ENCODE measurements around the gene KDM4C.

KDM4C gene

DNA sequence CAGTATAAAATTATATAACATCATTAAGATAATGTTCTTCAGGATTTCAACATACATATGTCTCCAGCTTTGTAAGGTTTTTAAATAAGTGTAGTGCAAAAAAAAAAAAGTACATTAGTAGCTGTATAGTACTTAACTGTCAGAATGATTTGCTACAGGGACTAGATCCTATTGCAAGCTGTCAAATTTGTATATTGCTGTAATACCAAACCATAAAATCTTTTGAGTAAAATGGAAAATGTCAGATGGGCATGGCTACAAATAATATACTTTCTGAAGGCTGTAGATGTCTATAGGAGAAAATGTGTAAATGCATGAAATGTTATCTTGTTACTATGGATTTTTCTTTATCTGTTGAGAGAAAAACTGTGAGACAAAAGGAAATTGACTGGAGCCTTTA, 298.5 kb downstream of the KDM4C start:
- DNase-seq: no peak

GRCh38 chr9:7058473-7058872, 300.7 kb downstream of the KDM4C start:
- peak; percentile 31 for DNase-seq

GRCh38 chr9:7067169-7067568, 309.4 kb downstream of the KDM4C start:
- DNase-seq: no peak

DNA sequence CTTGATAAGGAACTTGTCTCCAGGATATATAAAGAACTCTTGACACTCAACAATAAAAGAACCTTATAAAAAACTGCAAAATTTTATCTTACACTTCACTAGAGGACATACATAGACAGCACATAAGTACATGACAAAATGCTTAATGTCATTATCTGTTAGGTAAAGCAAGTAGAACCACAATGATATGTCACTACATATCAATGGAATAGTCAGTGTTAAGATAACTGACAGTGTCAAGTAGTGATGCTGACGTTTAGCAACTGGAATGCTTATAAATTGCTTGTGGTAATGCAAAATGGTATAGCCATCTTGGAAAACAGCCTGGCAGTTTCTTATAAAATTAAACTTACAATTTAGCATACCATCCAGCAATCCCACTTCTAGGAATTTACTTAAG, 314.1 kb downstream of the KDM4C start:
- DNase-seq: no peak

GRCh38 chr9:7073706-7074105, 315.9 kb downstream of the KDM4C start:
- no peak for DNase-seq

DNA sequence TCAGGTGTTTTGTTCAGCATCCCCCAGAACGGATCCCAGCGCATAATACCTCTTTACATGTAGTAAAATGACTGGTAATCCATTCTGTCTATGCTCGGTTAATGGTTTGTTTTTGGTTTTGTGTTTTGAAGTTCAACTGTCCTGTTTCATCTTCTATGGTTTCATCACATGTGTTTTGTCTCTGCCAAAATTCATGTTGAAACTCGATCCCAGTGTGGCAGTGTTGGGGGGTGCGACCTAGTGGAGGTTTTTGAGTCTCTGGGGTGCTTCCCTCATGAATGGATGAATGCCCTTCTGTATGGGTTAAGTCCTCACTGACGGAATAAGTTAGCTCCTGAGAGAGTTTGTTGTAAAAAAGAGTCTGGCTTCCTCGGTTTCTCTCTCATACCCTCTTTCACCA, 317.4 kb downstream of the KDM4C start:
- DNase-seq: no peak

- no peak for DNase-seq
These were observed 321.3 kb downstream of the KDM4C start for GRCh38 chr9:7079051-7079450.

- no peak for DNase-seq
These were observed 323.4 kb downstream of the KDM4C start for GRCh38 chr9:7081065-7081600.

DNA sequence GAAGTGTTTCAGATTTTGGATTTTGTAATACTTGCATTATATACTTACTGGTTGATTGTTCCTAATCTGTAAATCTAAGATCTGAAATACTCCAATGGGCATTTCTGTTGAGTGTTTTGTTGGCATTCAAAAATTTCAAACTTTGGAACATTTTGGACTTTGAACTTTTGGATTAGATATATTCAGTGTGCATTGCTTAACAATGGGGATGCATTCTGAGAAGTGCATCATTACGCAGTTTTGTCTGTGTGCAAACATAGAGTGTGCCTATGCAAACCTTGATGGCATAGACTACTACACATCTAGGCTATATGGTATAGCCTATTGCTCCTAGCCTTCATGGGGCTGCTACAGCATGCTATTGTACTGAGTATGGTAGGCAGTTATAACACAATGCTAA, 325.4 kb downstream of the KDM4C start:
- no peak for DNase-seq

DNA sequence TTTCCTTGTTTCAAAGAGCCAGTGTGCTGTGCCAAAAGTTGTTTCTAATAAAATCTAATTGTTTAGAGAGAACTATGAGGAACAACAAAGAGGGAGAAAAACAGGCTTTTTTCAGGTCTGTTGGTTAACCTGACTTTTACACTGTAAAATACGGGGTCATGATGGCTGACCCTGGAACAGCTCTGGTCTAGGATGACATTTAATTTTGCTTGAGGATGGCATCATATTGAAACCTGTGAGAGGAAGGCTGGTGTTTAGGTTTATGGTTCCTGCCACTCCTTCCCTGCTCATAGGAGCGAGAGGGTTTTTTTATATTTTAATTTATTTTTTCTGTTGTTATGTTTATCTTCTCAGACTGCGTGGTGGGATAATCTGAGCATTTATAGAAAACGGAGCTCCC, 327.6 kb downstream of the KDM4C start:
- no peak for DNase-seq

- DNase-seq: no peak
These were observed 328.6 kb downstream of the KDM4C start for GRCh38 chr9:7086389-7086788.

GRCh38 chr9:7088611-7089010, 330.8 kb downstream of the KDM4C start:
- no peak for DNase-seq

- no peak for DNase-seq
These were observed 331.8 kb downstream of the KDM4C start for GRCh38 chr9:7089406-7090193.

- no peak for DNase-seq
These were observed 335.3 kb downstream of the KDM4C start for GRCh38 chr9:7093040-7093439.

GRCh38 chr9:7094052-7094451, 336.3 kb downstream of the KDM4C start:
- no peak for DNase-seq

GRCh38 chr9:7094576-7094975, 336.8 kb downstream of the KDM4C start:
- no peak for DNase-seq

DNA sequence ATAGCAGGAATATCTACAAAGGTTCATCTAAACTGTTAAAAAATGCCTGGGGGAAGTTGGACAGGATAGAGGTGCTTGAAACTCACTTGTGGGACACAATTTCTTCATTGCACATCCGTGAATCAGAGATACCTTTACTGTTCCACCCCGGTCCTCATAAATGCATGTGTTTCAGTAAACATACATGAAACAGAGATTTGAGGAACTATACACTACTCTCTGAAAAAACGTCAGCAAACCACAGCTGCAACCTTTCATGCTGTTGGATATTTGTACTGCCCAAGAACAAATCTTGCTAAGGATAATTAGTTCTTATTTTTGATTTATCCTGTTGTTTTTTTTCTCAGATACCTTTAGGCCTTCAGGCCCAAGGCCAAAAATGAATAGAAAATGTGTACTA, 337.3 kb downstream of the KDM4C start:
- no peak for DNase-seq

- DNase-seq: no peak
These were observed 339.4 kb downstream of the KDM4C start for GRCh38 chr9:7097040-7097715.

- DNase-seq: no peak
These were observed 340.3 kb downstream of the KDM4C start for GRCh38 chr9:7097785-7098752.

DNA sequence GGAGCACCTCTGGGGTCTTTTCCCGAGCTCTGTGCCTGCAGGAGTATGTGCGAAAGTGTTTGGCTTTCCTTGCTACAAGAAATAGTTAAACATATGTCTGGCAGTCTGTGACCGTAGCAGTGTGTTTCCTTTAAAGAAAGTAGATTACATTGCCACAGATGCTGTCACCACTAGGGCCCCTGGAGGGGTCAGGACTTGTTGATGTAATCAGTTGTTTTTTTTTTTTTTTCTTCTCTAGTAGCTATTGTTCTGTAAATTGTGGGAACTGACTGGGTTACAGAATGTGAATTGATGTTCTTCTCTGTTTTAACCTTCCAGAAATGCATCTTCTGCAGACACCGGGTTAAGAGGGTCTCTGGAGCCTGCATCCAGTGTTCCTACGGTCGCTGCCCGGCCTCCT, 345.6 kb downstream of the KDM4C start:
- no peak for DNase-seq

- no peak for DNase-seq
These were observed 346.0 kb downstream of the KDM4C start for GRCh38 chr9:7103771-7104170.

GRCh38 chr9:7104625-7105024, 346.9 kb downstream of the KDM4C start:
- no peak for DNase-seq

DNA sequence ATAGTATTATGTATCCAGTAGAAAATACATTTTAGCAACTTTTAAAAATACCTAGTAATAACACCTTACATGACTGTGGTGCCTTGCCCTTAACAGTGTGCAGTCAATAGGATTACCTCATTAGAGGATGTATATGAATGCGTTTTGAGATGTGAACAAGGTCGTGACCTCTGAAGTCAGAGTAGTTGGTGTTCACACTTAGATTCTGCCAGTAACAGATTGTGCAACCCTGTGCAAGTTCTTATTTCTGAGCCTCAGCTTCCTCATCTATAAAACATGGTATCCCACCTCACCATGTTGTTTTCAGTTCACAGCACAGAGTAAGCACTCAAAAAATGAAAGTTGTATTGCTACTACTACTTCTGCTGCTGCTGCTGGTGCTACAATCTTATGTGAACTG, 347.3 kb downstream of the KDM4C start:
- no peak for DNase-seq

Data from NCI-H2107 (cell line).